DMS114 treated with DMSO at 0.1 percent for 48 hours (cell line): ENCODE data around the gene GPC6.
"Not testable (repeated sequence)": the region's sequence is repeated elsewhere in the genome, so short reads cannot be mapped to it uniquely, and the experiment has no call there.

Source experiments
- DNase-seq: peaks from one replicate; lab custom pipeline; 2025; ENCODE audit not compliant: unreplicated experiment; lab: John Stamatoyannopoulos, UW

Gene GPC6

GRCh38 chr13:94182185-94182761, 955.7 kb downstream of the GPC6 start:
- DNase-seq: no peak

- DNase-seq: no peak
Observed at GRCh38 chr13:94186470-94186869, 959.9 kb downstream of the GPC6 start.

- DNase-seq: no peak
Observed at GRCh38 chr13:94188201-94188854, 961.7 kb downstream of the GPC6 start.

GRCh38 chr13:94192431-94192975, 965.9 kb downstream of the GPC6 start:
- DNase-seq: no peak

- no peak for DNase-seq
Observed at GRCh38 chr13:94195715-94196114, 969.1 kb downstream of the GPC6 start.

- no peak for DNase-seq
Observed at GRCh38 chr13:94196413-94196812, 969.8 kb downstream of the GPC6 start.

GRCh38 chr13:94198681-94199080, 972.1 kb downstream of the GPC6 start:
- no peak for DNase-seq

GRCh38 chr13:94199135-94199534, 972.5 kb downstream of the GPC6 start:
- no peak for DNase-seq

- DNase-seq: no peak
Observed at GRCh38 chr13:94201022-94201421, 974.4 kb downstream of the GPC6 start.

- DNase-seq: no peak
Observed at GRCh38 chr13:94204163-94204562, 977.6 kb downstream of the GPC6 start.

- DNase-seq: no peak
Observed at GRCh38 chr13:94204946-94205345, 978.3 kb downstream of the GPC6 start.

GRCh38 chr13:94205896-94206295, 979.3 kb downstream of the GPC6 start:
- DNase-seq: no peak

GRCh38 chr13:94209117-94209516, 982.5 kb downstream of the GPC6 start:
- DNase-seq: no peak

GRCh38 chr13:94209913-94210312, 983.3 kb downstream of the GPC6 start:
- not testable (repeated sequence) for DNase-seq

GRCh38 chr13:94210816-94211215, 984.2 kb downstream of the GPC6 start:
- no peak for DNase-seq

- DNase-seq: no peak
Observed at GRCh38 chr13:94212196-94212595, 985.6 kb downstream of the GPC6 start.

- DNase-seq: no peak
Observed at GRCh38 chr13:94214121-94214520, 987.5 kb downstream of the GPC6 start.

GRCh38 chr13:94214975-94215374, 988.4 kb downstream of the GPC6 start:
- no peak for DNase-seq

- DNase-seq: no peak
Observed at GRCh38 chr13:94216476-94216875, 989.9 kb downstream of the GPC6 start.

- no peak for DNase-seq
Observed at GRCh38 chr13:94217370-94217769, 990.8 kb downstream of the GPC6 start.

- DNase-seq: no peak
Observed at GRCh38 chr13:94218537-94218936, 991.9 kb downstream of the GPC6 start.

- DNase-seq: no peak
Observed at GRCh38 chr13:94218951-94219350, 992.3 kb downstream of the GPC6 start.

- DNase-seq: no peak
Observed at GRCh38 chr13:94224670-94225069, 998.1 kb downstream of the GPC6 start.
